Hepatocyte (in vitro differentiated cells): Measurements from ENCODE around the gene PPP6R2.

Source experiments
- CTCF ChIP-seq: fragments of 200-600 bp; sonication (generic); IDR thresholded peaks from 2 replicates; pipeline ENCODE4 v1.5.1; 2016; ENCODE audit warnings: antibody characterized with exemption, mild to moderate bottlenecking; ENCODE audit not compliant: poor library complexity
- EZH2 ChIP-seq: fragments of 200-600 bp; sonication (generic); IDR thresholded peaks from 2 replicates; pipeline ENCODE4 v1.6.1; 2016; ENCODE audit warnings: antibody characterized with exemption, mild to moderate bottlenecking, borderline replicate concordance

DNA sequence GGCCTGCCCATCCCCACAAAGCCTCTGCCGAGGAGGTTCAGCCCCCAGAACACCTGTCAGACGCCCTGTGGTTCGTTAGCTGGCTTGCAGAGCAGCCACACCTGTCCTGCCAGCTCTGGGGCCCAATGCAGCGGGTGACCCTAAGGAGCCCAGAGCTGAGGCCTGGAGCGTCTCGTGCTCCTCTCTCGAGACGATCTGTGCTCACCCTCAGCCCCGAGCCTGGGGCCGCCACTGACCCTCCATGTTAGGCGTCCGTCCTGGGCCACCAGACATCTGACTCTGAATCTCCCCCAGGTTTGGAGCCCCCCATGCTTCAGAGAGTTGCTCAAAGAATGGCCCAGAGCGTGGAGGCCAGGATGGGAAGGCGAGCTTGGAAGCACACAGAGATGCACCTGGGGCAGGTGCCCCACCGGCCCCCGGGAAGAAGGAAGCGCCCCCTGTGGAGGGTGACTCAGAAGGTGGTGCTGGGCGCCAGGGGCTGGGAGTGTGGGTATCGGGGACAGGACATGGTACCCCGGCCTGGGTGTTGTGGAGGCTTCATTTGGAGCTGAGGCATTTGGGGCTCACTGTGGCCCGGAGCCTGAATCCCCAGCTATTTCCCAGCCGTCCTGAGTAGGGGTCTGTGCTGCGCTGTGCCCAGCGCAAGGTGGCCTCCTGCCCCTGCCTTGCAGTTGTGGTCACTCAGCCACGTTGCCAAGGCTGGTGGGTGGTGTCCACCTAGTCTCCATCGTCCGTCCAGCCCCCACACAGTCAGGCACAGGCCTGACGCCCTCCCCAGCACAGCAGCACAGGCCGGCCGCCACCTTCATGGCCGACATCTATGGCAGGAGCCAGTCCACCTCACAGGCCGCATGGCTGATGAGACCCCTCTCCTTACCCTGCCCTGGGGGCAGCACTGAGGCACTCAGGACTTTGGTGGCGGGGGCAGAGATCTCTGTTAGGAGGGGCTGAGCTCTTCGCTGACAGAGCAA is 95.5 kb downstream of the PPP6R2 start:
- no peak for TF ChIP-seq CTCF
- no peak for TF ChIP-seq EZH2
